T-helper 22 cell (primary cell): ENCODE data around the gene AGAP1.

Experiments
- DNase-seq: peaks from one replicate; pipeline ENCODE4 v3.0.0-alpha.2; 2020; ENCODE audit warnings: low read depth

AGAP1 gene

DNA sequence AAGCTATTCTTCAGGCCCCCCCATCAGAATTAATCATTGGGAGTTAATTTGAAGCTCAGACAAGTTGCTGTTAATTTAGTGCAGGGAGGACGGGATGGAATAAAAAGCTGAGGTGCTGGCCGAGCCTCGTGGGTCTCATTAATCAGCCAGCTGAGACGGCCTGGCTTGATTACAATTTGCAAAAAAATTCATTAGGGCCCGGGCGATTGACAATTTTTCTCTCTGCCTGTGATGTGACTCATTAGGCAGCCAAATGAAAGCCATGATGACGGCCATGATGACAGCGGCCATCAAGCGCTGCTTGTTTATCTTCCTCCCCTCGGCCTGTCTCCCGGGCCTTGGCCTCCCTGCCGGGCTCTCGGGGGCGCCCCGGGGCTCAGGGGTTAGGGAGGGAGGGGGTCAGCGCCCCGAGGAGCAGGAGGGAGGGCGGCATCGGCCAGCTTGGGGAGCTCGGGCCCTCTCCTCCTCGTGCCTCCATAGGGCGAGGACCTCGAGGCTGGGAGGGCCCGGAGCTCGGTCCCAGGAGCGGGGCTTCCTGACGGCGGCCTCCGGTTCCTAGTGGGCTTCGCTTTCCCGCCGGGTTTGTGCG lies 669.1 kb downstream of the AGAP1 start:
- DNase-seq: no peak

DNA sequence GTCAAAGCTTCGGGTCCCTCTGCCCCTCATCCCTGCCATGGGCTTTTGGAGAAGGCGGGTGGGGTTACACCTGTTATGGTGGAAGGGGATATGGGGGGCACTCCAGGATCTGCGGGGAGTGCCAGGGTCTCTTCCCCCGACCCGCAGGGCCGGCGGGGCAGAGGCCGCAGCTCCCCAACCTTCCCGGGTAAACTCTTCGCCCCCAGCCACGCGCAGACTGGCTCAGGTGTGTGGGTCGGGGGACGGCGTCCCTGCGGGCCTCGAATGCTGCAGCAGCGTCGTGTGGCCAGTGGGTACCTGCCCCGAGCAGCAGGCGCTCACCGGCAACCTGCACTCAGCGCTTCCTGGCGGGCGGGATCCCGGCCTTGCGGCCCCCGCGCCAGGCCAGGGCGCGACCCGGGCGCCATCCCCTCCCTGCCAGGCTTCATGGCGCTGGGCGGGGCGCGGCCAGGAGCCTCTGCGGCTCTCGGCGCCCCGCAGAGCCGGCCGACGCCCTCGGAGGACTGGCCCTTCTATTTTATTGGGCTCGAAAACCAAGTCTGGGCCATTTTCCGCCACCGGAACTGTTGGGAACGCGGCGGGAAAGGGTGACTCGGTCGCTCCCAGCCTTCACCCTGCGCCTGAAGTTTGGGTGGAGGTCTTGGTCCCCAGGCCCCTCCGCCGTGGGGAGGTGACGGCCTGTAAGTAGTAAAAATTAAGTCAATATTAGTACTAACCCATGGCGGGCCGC lies 669.8 kb downstream of the AGAP1 start:
- DNase-seq: no peak

DNA sequence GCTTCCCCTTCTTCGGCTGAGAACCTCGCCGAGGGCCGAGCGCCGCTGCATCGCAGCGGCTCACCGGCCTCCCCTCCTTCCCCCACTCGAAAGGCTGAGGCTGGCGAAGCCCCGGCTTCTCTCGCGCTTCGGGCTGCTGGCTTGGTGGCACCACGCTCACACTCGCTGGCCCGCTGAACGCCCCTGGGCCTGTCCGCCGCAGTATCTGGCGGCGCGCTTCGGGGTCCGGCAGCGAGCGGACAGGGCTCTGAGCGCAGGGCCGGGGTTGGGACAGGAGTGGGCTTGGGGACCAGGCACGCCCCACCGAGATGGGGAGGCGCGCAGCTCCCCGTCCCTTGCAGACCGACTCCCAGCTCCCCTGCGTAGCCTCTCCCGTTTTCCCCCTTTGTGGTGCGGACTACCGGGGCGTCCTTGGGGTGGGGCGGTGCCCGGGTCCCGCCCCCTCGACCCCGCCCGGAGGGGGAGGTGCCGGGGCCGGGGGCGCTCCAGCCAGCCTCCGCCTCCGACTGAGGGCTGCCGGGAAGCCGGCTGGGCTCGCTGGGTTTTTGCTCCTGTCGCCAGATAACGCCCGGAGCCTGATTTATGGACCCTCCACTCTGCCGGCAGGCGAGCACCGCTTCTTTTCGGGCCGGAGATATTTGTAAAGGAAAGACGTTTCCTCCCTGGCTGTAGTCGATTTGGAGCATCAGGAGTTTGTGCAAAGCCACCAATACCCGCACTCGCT lies 670.5 kb downstream of the AGAP1 start:
- DNase-seq: no peak

DNA sequence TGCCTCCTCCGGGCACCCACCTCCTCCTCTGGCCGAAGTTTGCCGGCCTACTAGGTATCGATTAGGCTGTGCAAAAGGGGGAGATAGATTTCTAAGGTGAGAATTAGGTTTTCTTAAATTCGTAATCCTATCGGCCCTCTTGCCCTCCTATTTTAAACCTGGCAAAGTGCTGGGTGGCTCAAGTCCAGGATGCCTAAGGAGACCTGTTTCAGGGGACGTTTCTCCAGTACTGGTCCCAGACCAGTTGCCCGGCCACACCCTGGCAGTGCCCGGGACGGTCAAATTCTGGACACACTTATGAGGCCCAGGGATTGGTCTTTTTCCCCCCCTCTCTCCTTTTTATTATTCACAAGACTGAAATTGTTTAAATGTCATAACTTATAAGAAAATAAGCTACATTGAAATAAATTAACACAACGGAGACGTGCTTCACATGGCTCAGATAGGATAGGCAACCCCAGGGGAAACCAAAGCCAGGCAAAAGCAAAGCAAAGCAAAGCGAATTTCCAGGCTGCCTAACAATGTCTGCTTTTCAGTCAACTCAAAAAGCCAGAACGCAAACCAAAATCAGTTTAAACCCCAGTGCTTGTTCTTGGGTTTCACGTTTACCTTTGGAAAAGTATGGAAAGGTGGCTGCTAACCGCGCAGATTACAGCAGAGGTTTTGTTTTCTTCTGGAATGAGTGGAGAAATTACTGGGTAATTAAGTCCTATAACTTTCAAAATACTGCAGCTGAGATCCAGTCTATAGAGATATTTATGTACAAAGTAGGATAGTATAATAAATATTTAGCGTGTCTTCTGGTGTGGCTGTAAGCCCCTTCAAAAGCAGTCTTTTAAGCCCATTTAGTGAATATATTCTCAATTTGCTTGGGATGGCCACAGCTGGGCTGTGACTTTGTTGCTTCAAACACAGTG lies 671.3 kb downstream of the AGAP1 start:
- no peak for DNase-seq

DNA sequence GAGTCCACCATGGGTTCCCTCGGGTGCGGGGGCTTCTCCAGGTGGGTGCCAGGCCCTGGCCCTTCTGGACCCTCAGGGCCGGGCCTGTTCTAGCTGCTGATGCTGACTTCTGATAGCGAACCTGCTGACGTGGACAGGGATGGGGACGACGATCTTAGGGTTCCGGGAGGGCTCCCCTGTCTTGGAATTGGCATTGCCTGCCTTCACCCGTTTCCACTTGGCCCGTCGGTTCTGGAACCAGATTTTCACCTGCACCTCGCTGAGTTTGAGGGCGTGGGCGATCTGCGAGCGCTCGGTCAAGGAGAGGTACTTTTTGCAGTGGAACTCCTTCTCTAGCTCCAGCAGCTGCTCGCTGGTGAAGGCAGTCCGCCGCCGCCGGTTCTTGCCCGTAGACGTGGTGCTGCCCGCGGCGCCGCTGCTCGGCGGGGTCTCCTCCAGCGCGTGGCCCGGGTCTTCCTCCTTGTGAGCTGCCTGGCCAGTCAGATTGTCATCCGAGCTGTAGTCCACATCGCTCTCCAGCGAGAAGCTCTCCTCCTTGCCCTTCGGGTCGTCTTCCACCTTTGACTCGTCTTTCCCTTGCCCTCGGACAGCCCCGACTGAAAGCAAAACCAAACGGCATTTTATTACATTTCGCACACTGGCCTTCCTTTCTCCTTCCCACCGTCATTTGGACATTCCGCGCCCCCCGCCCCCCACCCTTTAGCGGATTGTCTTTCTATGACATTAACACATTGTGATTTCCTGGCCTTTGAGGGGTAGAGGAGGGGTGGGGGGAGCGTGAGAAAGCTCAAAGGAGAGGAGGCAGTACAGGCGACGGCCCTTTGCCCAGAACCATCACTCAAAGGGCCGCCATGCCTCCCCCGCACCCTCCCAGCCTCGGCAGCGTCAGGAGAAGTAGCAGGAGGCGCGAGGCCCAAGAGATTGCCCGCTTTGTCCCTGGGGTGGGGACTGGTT lies 672.3 kb downstream of the AGAP1 start:
- DNase-seq: no peak

DNA sequence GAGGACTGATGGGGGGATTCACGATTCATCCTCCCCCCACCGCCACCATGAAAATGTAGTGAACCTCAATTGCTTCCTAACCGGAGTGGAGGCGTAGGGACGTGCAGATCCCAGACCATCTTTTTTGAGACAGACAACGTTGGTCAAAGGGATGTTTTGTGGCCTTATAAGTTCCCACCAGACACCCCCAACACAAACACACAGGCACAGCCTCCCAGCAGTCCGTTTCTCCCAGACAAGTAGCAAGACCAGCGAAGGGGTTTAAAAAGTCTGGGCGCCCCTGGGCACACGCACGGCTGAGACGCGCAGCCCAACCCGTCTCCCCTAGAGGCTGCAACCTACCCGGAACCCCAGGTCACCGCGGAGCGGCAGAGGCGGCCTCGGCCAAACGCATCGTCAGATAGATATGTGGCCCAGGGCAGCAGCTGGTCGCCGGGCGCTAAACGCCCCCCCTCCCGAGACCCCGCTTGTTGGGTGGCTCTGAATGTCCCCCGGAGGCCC lies 673.0 kb downstream of the AGAP1 start:
- no peak for DNase-seq

DNA sequence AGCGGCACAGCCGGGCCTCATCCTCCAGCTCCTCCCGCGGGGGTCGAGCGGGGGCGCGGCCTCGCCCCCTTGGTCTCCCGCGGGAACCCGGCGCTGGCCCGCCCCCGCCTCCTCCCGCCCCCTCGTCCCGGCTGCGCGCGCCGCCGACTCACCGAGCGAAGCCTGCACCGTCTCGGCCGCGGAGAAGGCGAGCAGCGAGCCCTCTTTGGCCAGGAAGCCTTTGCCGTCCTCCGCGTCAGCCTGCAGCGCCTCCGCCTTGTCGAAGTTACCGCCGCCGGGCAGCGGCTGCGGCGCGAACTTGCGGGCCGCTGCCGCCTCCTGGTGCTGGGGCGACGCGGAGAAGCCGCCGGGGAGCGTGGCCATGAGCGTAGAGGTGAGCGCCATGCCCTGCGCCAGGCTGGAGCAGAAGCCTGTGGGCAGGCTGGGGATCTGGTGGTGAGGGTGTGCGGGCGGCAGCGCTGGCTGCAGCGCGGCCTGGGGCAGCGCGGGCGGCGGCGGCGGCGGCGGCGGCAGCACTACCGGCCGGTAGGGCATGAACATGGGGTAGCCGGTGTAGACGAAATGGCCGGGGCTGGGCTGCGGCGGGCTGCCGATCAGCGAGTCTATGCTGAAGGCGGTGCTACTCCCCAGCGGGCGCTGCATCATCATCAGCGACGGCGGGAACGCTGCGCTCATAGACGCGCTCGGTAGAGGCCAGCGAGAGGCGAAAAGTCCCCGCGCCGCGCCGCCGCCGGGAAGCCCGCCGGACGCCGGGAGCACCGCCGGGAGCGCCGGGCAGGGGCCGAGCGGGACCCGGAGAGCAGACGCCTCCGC lies 673.7 kb downstream of the AGAP1 start:
- no peak for DNase-seq

DNA sequence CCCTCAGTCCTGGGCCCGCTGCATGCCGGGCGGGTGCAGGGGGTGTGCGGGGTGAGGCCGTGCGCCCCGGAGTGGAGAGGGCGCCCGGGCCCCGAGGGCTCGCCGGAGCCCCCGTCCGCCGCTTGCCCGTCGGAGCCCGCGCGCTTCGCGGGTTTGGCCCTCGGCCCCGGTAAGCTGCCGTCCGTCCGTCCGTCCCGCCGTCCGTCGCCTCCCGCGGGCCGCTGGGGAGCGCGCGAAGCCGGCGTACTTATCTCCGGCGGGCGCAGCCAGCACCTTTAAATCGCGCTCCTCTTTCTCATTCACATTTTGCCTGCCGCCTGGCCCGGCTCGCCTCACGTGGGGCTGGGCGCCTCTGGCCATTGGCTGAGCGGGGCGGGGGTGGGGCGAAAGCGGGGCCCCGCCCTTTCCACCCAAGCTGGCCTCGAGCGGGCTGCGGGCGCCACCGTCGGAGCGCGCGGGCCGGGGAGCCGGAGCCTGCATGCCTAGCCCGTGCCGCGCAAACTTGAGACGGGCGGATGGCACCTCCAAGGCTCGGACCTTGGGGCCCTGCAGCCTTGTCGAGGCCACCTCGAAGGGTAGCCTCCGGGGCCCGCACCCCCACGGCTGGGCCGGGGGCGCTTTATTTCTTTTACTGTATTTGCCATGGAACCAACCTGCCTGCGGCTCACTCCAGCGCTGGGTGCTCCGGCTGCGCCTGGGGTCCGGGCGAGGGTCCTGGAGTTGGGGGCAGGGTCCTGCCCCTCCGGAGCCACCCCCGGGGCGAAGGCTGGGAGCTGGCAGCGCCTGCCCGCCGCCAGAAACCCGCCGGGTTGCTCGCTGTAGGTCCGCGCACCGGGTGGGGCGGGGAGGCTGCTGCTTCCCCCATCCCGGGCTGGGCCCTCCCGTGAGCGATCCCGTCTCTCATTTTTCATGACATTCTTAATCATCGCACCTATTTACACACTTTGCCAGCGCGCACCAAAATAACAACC lies 674.6 kb downstream of the AGAP1 start, which contains the start of gene GBX2:
Gene GBX2 (minus strand): TSS at position 277 of the 971 bp plus-strand sequence. CDS start 415 bp downstream, outside the sequence.
- no peak for DNase-seq

DNA sequence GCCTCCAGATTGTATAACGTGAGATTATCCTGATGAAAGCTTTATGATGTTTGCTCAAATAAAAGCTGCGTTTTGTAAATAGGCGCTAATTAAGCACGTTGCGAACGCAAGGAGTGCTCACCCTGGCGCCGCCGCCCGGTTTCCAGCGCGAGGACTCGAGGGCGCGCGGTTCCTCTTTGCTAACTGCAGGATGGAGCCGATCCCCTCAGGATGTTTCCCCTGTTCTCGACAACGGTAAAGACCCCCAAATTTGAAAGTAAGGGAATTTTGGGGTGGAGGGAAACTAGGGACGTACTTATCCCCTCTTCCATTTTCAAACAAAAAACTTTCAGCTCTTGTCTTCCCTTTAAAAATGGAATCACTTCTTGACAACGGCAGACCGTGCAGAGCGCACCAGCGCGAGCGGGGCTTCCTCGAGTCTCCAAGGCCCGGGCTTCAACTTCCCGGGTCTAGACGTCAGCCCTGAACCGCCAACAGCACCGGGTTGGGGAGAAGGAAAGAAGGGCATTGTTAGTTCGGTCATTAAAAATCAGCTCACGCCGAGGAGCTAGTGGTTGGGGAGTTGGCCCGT lies 675.4 kb downstream of the AGAP1 start:
- DNase-seq: no peak

DNA sequence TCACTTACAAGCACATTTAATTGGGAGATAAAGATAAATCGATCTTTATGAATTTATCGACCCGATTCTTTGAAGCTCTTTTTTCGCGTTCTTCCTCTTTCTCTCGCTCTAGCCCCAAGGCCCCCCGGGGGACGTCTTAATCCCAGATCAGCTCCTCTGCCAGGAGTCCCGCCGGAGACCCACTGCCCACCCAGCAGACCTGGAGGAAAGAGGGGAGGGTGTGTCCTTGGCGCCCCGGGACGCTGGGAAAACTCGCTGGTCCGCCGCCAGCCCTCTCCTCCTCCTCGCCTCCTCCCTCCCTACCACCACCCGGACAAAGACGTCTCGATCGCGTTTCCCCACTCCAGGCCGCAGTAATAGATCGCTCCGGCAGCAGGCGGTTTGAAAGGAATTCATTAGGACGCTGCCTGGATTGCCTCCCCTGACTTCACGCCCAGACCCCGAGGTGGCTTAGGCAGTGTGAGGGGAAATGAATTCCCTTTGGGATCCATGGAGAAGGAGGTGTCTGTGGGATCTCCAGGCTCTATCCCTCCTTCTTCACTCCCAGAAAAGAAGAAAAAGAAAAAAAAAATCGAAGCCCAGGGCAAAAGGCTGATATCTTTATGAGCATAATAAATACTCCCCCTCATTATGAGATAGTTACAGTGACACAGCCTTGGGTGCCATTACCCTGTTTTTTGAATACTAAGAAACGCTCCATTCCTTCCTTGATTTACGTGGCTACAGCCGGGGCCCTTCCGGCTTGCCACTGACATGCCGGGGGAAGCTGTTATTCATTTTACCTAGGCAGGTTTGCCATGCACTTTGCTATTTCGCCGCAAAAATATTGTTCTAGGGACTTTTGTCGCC lies 676.1 kb downstream of the AGAP1 start:
- DNase-seq: no peak

DNA sequence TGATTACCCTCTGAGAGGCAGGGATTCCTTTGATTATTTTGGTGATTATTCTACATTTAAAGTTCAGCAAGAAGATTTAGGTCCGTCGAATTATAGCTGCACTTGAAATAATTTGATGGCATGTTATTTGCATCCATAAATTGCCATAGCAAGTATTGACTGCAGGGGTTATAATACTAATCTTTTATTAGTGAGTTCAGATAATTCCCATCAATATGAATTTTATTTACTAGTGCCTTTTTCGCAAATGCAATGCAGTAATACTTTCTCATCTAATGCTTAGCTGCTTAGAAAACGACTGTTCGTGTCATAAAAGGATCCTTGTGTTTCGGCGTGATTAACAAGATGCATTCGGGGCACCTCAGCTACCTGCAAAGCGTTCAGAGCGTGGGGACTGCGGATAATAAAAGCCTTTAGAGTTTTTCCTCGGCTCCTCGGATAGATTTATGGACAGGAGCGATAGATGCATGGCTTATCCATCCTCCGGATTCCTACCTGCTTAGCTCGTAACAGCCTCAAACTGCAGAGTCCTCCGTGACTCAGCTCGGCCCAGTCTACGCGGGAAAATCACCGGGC lies 676.8 kb downstream of the AGAP1 start:
- no peak for DNase-seq

DNA sequence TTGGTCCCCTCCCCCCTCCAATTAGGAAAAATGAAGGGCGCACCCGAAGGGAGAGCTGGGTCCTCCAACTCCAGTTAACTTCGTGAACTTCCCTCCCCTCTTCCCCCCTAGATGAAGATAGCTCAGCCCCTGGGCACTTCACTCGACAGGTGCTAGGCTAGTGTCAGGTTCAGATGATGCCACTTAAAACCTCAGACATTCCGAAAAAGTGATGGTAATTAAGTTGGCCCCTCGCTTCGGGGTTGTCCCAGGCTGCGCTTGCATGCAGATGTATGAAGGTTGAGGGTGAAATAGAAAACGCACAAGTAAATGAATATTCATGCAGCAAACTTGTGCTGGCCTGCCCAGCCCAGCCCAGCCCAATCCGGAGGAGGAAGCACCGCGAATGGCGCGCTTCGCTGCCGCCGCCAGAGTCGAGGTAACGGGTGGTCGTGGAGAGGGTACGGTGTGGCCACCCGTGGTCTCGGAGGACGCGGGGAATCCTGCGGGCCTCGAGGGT lies 677.4 kb downstream of the AGAP1 start:
- DNase-seq: no peak

DNA sequence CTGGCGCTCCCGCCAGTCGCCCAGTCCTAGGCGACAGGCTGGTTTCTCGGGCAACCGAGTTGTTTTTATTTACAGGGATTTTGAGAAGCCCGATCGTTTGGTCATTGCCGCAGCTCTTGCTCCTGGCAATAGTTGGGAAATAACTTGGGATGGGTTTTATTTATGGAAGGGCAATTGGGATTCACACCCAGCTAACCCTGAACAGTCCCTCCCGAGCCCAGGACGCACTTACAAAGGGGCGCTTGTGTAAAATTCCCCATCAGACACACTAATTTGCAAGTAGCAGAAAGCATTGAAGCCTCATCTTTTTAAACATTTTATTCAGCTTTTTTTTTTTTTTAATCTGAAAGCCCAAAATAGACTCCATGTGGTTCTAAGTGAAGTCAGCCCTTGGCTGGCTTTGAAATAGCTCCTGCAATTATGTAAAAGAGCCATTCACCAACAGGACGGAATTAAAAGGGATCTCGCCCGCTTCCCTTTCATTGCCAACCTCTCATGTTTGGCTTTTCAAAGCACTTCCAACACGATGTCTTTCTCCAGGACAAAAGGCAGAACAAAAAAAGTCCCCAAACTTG lies 677.9 kb downstream of the AGAP1 start:
- no peak for DNase-seq

DNA sequence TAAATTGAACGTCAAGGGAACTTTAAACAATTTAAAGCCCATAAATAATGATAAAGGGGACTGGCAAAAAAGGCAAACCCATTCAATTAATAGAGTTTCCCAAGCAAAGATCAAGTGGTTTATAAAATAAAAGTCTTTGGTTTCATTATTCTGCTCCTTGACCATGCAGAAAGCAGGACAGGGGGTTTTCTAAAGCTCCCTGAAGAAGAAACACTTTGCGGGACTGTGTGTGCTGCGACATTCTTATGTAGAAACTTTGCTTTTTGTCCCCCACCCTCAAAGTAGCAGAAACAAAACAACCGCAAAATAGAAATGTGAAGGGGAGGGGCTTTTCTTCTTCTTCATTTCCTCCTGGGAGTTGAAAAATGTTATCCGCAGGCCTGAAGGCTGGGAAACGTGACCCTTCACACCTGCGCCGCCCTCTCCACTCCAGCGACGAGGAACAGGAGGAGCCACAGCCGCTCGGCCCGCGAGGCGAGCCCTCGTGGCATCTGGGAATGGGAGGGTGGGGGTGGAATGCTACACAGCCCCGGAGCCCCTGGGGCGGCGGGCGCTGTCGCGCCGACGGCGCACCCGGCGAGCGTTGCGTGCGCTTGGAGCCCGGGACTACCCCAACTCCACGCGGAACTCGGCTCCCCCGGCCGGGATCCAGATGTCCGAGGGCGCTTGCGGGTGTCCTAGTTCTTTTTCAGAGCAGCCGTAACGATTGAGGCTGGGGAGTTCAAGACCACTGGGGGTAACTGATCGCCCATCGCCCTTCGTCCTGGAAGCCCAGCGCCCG lies 678.6 kb downstream of the AGAP1 start:
- no peak for DNase-seq

DNA sequence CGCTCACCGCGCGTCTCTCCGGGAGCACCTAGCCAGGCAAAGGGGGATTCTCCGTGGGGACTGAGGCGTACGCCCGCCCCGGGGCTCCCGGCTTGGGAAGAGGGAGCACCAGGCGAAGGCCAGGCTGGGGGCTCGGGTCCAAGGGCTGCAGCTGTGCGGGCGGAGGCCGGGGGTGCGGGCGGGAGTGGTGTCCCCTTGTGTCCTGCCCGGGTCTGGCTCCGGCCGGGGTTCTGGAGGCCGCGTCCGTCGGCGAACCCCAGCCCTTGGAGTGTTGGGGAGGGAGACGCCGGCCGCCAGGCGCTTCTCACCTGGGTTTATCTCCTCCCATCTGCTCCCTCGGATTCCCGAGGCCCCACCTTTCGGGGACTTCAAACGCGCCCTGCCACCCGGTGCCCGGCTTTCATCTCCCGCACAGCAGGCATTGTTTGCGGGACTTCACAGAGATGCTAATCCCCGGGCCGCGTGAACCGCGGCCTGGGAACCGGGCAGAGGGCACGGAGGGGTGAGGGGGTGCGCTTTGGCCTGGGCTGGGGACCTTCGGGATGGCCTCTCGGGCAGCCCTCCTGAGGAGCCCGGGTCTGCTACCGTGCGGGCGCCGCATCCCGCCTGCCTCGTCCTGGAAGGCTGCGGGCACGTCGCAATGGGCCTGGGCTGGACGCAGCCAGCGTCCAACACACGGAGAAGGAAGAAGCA lies 679.3 kb downstream of the AGAP1 start:
- no peak for DNase-seq
